PC-9 (cell line): ENCODE data around the gene AGMO. TPM values are rescaled to one million over a fixed set of nuclear protein-coding genes. Genes with fewer than 3 reads are reported as not detected.

Source experiments
- BruUV-seq: library from RNA; stranded (reverse); fragments of 400-500 nt; replicated peaks from 2 replicates; lab custom pipeline; 2021; lab: Mats Ljungman, UMichigan
- CTCF ChIA-PET: fragments of 300-600 bp; sonication (Branson Sonifier 250); formaldehyde crosslinking; loops from one replicate; lab custom pipeline; 2022; ENCODE audit warnings: antibody characterized with exemption; lab: Charles Lee
- POLR2A ChIA-PET: fragments of 300-600 bp; sonication (Branson Sonifier 250); formaldehyde crosslinking; loops from one replicate; lab custom pipeline; 2022; ENCODE audit warnings: antibody characterized with exemption; ENCODE audit not compliant: unreplicated experiment; lab: Charles Lee
- DNase-seq, 2 experiments: peaks; one replicate each; pipeline versions ENCODE4 v3.0.0 to v3.0.0-alpha.2; 2015 to 2022; ENCODE audit warnings: mixed read lengths in 1 of 2
- H2AFZ ChIP-seq: fragments of 200-600 bp; sonication (generic); 2 replicates; pipeline ENCODE4 v1.8.1; 2017; ENCODE audit warnings: antibody characterized with exemption
- H3F3A ChIP-seq: fragments of 200-600 bp; sonication (generic); 2 replicates; pipeline ENCODE4 v1.8.1; 2017; ENCODE audit warnings: antibody characterized with exemption, mild to moderate bottlenecking, low read depth; ENCODE audit not compliant: insufficient read depth
- H3K27ac ChIP-seq: fragments of 200-600 bp; sonication (generic); 2 replicates; pipeline ENCODE4 v1.6.1; 2016; ENCODE audit warnings: mixed run types
- H3K27me3 ChIP-seq: fragments of 200-600 bp; sonication (generic); 2 replicates; pipeline ENCODE4 v1.6.1; 2016; ENCODE audit warnings: low read depth, mixed run types; ENCODE audit not compliant: insufficient read depth
- H3K36me3 ChIP-seq: fragments of 200-600 bp; sonication (generic); 2 replicates; pipeline ENCODE4 v1.6.1; 2016; ENCODE audit warnings: low read depth, mixed run types
- H3K4me1 ChIP-seq: fragments of 200-600 bp; sonication (generic); replicated peaks from 2 replicates; pipeline ENCODE4 v1.6.1; 2016; ENCODE audit warnings: mixed run types; ENCODE audit not compliant: insufficient read depth
- H3K4me2 ChIP-seq: fragments of 200-600 bp; sonication (generic); 2 replicates; pipeline ENCODE4 v1.6.1; 2017; ENCODE audit warnings: mixed run types
- H3K4me3 ChIP-seq: fragments of 200-600 bp; sonication (generic); 2 replicates; pipeline ENCODE4 v1.6.1; 2016; ENCODE audit warnings: mixed run types
- H3K79me2 ChIP-seq: fragments of 200-600 bp; sonication (generic); 2 replicates; pipeline ENCODE4 v1.6.1; 2017; ENCODE audit warnings: low read depth, mixed run types
- H3K9me2 ChIP-seq: fragments of 200-600 bp; sonication (generic); 2 replicates; pipeline ENCODE4 v1.8.1; 2017; ENCODE audit warnings: mild to moderate bottlenecking; ENCODE audit not compliant: insufficient read depth
- H3K9me3 ChIP-seq: fragments of 200-600 bp; sonication (generic); 2 replicates; pipeline ENCODE4 v1.8.1; 2016; ENCODE audit warnings: low read depth; ENCODE audit not compliant: insufficient read depth
- H4K20me1 ChIP-seq: fragments of 200-600 bp; sonication (generic); 2 replicates; pipeline ENCODE4 v1.8.1; 2017; ENCODE audit not compliant: insufficient read depth
- CTCF ChIP-seq: fragments of 200-600 bp; sonication (generic); conservative IDR thresholded peaks from 2 replicates; pipeline ENCODE4 v1.6.1; 2017; ENCODE audit warnings: mixed run types, antibody characterized with exemption, mild to moderate bottlenecking, moderate library complexity
- EZH2 ChIP-seq: fragments of 200-600 bp; sonication (generic); IDR thresholded peaks from 2 replicates; pipeline ENCODE4 v1.8.0; 2017; ENCODE audit warnings: antibody characterized with exemption, low read depth
- intact Hi-C: fragments of 100-400 bp; cut with micrococcal nuclease; formaldehyde crosslinking; loops from one replicate; pipeline ENCODE4 v1.10.0; 2022; ENCODE audit not compliant: unreplicated experiment
- total RNA-seq: library from RNA; stranded (reverse); gene quantifications from 2 replicates; pipeline ENCODE4 v1.2.3, GENCODE V29; 2021

Gene AGMO
- total RNA-seq, 1 experiment from 2014 or later = not detected

- Histone ChIP-seq H3K9me2 (no peaks in the 10 kb centered on the region), H3K27ac (no peak overlapping the region), H3K4me2 (no peak overlapping the region), H3K9me3 (no peaks in the 10 kb centered on the region), H3K79me2 (no peaks in the 10 kb centered on the region), H3K4me1 (no peaks in the 10 kb centered on the region), H3K27me3 (no peaks in the 10 kb centered on the region), H3K4me3 (no peak overlapping the region), H2AFZ (no peak overlapping the region), H3K36me3 (no peaks in the 10 kb centered on the region), H4K20me1 (no peaks in the 10 kb centered on the region), H3F3A (no peaks in the 10 kb centered on the region)
- intact Hi-C loops = no loop called here
- peak in 1 of 2 experiments; percentile 28 for DNase-seq
- TF ChIP-seq CTCF (no peak), EZH2 (no peak)
- no TSS peak for BruUV-seq
- CTCF ChIA-PET = no interaction called here
- POLR2A ChIA-PET = no interaction called here
Measured at GRCh38 chr7:15159261-15159660, 402.6 kb downstream of the AGMO start.

GRCh38 chr7:15158141-15158810 lies 403.5 kb downstream of the AGMO start:
- no peaks in the 10 kb centered on the region for H3K9me3 ChIP-seq
- no peaks in the 10 kb centered on the region for H3K9me2 ChIP-seq
- ChIA-PET POLR2A (no interaction called here), CTCF (no interaction called here)
- H3K36me3 ChIP-seq = no peaks in the 10 kb centered on the region
- H3K4me3 ChIP-seq = no peak overlapping the region
- H3K27ac ChIP-seq = no peak overlapping the region
- intact Hi-C loops = no loop called here
- no peaks in the 10 kb centered on the region for H3F3A ChIP-seq
- H3K4me2 ChIP-seq = no peak overlapping the region
- H2AFZ ChIP-seq = no peak overlapping the region
- no peaks in the 10 kb centered on the region for H3K79me2 ChIP-seq
- TF ChIP-seq CTCF = no peak
- DNase-seq = peak in 1 of 2 experiments; percentile 18
- H3K4me1 ChIP-seq = no peaks in the 10 kb centered on the region
- BruUV-seq = no TSS peak
- no peaks in the 10 kb centered on the region for H3K27me3 ChIP-seq
- H4K20me1 ChIP-seq = no peaks in the 10 kb centered on the region

Other genes with a start within 250 kb of the AGMO start
- gene MEOX2, start 124.7 kb upstream of the AGMO start, total RNA-seq = 0.22 TPM in 1 of 2 replicates, not detected in the other